CD1c-positive myeloid dendritic cell (primary cell): ENCODE results near the gene C14orf180.

Source experiments
- DNase-seq: peaks from one replicate; pipeline ENCODE4 v3.0.0-alpha.2; 2016; ENCODE audit errors: extremely low spot score

The C14orf180 gene

GRCh38 chr14:104550340-104550860, 29.2 kb upstream of the C14orf180 start:
- DNase-seq: no peak

DNA sequence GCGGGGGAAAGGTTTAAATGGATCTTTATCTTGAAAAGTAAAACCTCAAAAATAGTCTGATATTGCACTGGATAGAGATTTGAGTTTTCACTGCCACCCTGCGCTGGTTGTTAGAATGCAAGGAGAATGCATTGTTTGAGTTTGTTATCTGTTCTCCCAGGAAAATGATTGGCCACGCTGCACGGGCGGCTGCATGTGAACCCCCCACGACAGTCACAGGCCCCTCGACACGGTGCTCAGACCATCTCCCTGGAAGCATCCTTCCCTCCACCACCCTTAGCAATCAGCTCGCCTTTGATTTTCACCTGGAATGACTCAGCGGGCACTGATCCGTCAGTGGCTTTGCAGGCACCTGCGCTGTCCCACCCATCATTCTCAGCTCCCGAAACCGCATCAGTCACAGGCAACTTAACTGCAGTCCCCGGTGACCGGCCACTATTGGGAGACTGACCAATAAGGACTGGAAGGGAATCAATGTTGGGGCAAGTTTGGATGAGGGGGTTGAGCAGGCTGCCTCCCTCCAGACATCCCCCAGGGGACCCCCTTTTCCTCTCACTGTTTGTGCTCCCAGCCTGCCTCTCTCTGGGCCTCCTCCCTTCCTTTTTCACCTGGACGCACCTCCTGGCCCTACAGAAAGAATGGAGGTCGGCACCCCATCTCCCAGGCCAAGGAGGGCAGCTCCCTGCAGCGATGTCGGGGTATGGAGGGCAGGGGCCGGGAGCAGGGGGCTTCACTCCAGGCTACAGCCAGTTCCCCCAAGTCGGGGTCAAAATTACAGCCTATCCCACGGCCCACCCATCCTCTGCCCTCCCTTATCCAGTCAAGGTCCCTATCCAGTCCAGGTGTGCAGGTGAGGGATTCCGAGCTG, 28.5 kb upstream of the C14orf180 start:
- DNase-seq: no peak

DNA sequence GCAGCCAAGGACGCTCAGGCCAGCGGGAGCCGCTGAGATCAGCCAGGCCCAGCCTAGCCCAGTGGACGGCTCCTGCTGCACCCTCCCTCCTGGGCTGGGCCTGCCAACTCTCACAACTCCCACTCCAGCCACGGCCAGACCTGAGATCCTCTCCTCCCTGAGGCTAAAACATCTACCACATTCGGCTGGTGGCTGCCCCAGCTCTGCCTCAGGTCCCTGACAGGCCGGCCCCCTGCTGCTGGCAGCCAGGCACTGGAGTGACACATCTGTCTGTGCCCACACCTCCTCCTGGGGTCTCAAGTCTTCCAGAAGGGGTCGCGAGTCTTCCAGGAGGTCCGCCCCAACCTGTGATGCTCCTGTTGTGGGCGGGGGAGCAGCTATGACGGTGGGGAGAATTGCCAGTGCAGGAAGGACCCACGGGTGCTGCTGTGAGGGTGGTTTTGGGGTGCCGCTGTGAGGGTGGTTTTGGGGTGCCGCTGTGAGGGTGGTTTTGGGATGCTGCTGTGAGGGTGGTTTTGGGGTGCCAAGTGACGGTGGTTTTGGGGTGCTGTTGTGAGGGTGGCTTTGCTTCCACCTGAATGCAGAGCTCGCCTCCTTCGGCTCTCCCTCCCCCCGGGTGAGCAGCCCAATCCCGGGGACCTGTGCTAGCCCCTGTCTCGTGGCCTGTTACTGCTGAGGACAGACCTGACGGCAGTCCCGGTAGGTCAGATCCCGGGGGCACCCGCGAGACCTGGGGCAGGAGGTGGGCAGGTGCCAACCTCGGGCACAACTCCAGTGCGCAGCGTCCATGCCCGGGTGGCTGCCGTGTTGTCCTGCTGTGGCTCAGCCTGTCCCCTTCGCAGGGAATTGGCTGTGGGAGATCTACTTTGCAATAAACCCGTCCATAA, 27.5 kb upstream of the C14orf180 start:
- DNase-seq: no peak

GRCh38 chr14:104552738-104553125, 26.8 kb upstream of the C14orf180 start:
- DNase-seq: no peak

DNA sequence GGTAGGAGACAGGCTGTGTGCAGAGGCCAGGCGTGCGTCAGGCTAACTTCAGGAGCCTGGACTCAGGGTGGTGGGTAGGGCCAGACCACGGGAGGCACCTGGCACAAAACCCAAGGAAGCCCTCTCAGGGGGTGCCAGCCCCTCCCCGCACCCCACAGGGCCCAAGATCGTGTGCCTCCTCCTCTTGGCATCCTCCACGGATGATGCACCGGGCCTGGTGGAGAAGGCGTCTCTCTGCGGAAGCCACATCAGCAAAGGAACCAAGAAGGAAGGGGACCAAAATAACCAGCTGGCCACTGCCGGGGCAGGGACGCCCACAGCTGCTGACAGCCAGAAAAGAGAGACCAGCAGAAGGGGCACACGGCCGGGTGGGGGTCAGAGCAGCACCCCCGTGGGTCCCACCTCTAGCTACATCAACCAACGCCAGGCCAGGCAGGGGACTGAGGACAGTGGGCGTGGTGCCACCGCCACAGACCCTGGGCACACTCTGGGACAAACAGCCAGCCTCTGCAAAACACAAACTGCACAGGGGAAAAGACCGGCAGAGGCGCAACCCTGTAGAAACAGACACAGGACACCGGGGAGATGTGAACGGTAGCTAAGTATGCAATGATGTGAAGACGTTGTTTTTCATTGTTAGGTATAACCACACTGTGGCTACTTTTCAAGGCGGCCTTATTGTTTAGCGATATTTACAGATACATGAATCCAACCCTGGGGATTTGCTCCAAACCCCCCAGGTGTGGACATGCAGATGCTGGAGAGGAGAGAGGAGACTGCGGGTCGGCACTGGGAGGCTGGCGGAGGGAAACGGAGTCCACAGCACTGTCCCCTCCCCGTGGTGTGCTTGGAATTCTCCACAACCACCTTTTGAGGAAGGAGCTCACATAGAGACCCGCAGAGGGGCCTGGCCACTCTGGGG, 26.1 kb upstream of the C14orf180 start:
- no peak for DNase-seq

GRCh38 chr14:104554088-104554607, 25.4 kb upstream of the C14orf180 start:
- DNase-seq: no peak

DNA sequence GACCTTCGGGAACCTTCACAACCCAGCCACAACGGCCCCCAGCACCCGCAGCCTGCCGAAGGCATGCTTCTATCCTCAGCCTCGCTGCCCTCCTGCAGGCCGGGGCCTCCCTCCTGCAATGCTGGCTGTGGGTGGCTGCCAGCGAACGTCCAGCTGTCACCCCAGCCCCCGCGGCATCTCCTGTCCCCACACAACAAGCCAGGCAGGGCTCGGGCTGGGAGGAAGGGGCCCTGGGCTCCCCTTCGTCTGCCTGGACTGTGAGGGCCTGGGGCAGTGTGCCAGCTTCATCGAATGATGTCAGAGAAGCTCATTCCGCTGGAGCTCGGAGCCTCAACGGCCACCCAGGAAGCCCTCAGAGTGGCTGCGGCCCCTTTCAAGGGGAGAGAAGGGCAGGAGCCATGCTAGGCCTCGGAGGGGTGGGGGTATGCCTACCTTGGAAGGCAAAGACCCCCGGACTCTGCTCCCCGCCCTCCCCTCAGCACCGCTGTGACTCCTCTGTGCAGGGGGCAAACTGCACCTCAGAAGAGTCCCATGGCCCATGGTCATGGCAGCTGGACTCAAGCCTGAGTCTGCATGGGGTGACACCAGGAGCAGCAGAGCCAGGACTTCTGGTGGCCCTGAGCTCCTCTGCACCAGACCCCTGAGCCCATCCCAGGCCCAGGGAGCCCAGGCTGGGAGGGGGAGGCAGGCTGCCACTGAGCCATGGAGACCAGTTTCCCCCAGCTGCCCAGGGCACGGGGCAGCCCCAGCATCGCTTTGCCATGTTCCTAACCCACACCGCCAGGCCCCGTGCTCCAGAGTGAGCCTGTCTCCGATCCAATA, 24.7 kb upstream of the C14orf180 start:
- no peak for DNase-seq

GRCh38 chr14:104555430-104556255, 23.9 kb upstream of the C14orf180 start:
- DNase-seq: no peak

DNA sequence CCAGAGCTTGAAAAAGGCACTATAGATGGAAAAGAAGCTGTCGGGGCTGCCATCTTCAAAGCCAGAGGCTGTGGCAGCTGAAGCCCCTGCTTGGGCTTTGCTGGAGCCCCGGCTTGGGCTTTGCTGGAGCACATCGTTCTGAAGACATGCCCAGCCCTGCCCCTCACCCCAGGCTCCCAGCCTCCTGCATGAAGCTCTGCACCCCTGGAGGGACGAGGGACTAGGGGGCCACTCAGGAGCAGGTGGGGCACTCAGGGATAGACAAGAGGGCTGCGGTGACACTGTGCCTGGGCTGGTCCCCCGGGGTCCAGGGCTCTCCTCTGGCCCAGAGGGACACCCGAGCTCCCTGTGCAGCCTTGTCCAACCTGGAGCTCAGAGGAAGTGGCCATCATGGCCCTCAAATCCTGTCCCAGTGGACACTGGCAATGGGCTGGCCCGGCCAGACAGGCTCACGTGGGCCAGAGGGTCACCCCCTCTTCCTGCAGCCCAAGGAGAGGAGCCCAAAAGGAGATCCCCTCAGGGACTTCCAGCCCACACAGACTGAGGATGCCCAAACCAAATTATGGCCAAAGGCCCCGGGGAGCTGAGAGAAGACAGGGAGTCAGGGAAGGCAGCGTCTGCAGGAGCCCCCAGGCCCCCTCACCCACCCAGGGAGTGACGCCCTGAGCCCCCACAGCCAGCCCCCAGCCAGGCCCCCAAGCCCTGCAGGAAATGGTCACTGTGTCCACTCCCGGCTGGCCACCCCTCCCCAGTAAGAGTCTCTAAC, 23.1 kb upstream of the C14orf180 start:
- no peak for DNase-seq

GRCh38 chr14:104557086-104557485, 22.5 kb upstream of the C14orf180 start:
- no peak for DNase-seq

DNA sequence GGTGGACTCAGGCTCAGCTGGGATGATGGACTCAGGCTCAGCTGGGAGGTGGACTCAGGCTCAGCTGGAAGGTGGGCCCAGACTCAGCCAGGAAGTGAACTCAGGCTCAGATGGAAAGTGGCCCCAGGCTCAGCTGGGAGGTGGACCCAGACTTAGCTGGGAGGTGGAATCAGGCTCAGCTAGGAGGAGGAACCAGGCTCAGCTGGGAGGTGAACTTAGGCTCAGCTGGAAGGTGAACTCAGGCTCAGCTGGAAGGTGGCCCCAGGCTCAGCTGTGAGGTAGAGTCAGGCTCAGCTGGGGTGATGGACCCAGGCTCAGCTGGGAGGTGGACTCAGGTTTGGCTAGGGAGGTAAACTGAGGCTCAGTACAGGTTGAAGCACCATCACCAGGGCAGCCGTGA, 21.8 kb upstream of the C14orf180 start:
- DNase-seq: no peak

- no peak for DNase-seq
These were observed 21.1 kb upstream of the C14orf180 start for GRCh38 chr14:104558231-104559027.

DNA sequence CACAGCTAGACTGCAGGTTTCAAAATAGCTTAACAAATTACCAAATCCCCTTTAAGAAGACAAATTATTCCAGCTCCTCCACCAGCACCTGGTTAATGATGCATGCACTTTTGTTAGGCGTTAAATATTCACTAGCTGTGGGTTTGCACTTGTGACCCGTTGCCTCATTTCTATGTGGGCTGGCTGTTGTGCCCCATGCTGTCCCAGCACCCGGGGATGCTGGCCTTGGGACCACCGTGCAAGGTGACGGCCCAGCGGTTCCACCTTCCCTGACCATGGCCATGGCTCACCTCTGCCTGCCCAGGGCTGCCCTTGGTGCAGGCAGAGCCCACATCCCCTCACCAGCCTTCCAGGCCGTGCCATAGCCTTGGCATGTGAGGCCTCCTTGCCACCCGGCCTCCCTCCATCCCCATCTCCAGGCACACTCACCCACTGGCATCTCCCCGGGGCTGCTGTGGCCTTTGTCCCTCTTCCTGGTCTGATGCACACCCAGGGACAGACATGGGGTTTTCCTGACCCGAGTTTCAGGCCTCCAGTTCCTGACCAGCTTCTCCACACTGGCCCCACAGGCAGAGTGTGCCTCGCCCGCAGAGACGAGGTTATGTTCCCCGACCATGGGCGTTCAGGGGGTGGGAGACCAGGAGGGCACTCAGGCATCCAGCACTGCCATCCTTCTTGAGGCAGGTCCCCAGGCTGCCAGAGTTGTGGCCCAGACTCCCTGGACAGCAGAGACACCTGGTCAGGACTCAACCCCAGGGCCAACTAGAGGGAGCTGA, 20.3 kb upstream of the C14orf180 start:
- DNase-seq: no peak

- DNase-seq: no peak
These were observed 19.6 kb upstream of the C14orf180 start for GRCh38 chr14:104559804-104560585.

- no peak for DNase-seq
These were observed 19.0 kb upstream of the C14orf180 start for GRCh38 chr14:104560586-104560945.

- DNase-seq: no peak
These were observed 18.4 kb upstream of the C14orf180 start for GRCh38 chr14:104561124-104561557.
